Measurements from ENCODE around the gene THSD4. TPM values are rescaled to one million over a fixed set of nuclear protein-coding genes. Genes with fewer than 3 reads are reported as not detected.
"Not testable (repeated sequence)": the region's sequence is repeated elsewhere in the genome, so short reads cannot be mapped to it uniquely, and the experiment has no call there.

The THSD4 gene
- total RNA-seq, 4 donors from 2014 or later = 16.6 to 25.3 (median 24.1) TPM

- 56% methylated on average over 15 of the region's 15 CpGs for WGBS
- H3K27ac ChIP-seq = no peak overlapping the region
- H3K9me3 ChIP-seq = no peaks in the 10 kb centered on the region
These were observed 545.2 kb downstream of the THSD4 start for GRCh38 chr15:71660501-71660900.

GRCh38 chr15:71662306-71662705 is 547.0 kb downstream of the THSD4 start:
- Histone ChIP-seq H3K27ac (no peak overlapping the region), H3K9me3 (no peaks in the 10 kb centered on the region), H3K4me3 (no peak overlapping the region), H3K27me3 (no peaks in the 10 kb centered on the region), H3K36me3 (no peaks in the 10 kb centered on the region), H3K4me1 (peaks cover 6% of the 10 kb centered on the region)
- 52% methylated on average over 1 of the region's 1 CpG for WGBS
- TF ChIP-seq POLR2AphosphoS5 (IDR thresholded peaks at IDR 0.05) (no peak), EP300 (IDR thresholded peaks at IDR 0.05) (no peak), CTCF (IDR thresholded peaks at IDR 0.05) (no peak), POLR2A (IDR thresholded peaks at IDR 0.05) (no peak)
- DNase-seq (ENCODE audit: low spot score in 2 of 2) = no peak

More at GRCh38 chr15:71660501-71660900, 545.2 kb downstream of the THSD4 start:
- DNase-seq (ENCODE audit: low spot score in 2 of 2) = no peak
- Histone ChIP-seq H3K4me1 (peaks cover 6% of the 10 kb centered on the region), H3K27me3 (no peaks in the 10 kb centered on the region), H3K36me3 (no peaks in the 10 kb centered on the region), H3K4me3 (no peak overlapping the region)
- no peak for TF ChIP-seq EP300 (IDR thresholded peaks at IDR 0.05)
- TF ChIP-seq POLR2A (IDR thresholded peaks at IDR 0.05) = no peak
- no peak for TF ChIP-seq CTCF (IDR thresholded peaks at IDR 0.05)
- TF ChIP-seq POLR2AphosphoS5 (IDR thresholded peaks at IDR 0.05) = no peak

GRCh38 chr15:71664622-71665021 is 549.4 kb downstream of the THSD4 start:
- no peaks in the 10 kb centered on the region for H3K9me3 ChIP-seq
- DNase-seq (ENCODE audit: low spot score in 2 of 2) = no peak
- no peaks in the 10 kb centered on the region for H3K27me3 ChIP-seq
- TF ChIP-seq EP300 (IDR thresholded peaks at IDR 0.05) (no peak), POLR2AphosphoS5 (IDR thresholded peaks at IDR 0.05) (no peak)
- H3K4me1 ChIP-seq = peaks cover 6% of the 10 kb centered on the region
- WGBS = 90% methylated on average over 1 of the region's 1 CpG
- no peaks in the 10 kb centered on the region for H3K36me3 ChIP-seq
- H3K4me3 ChIP-seq = no peak overlapping the region
- H3K27ac ChIP-seq = no peak overlapping the region

GRCh38 chr15:71666763-71667620 is 551.7 kb downstream of the THSD4 start:
- H3K9me3 ChIP-seq = no peaks in the 10 kb centered on the region
- H3K4me1 ChIP-seq = no peaks in the 10 kb centered on the region
- no peak overlapping the region for H3K27ac ChIP-seq
- H3K4me3 ChIP-seq = no peak overlapping the region
- H3K27me3 ChIP-seq = no peaks in the 10 kb centered on the region
- no peak for TF ChIP-seq CTCF (IDR thresholded peaks at IDR 0.05)
- TF ChIP-seq POLR2AphosphoS5 (IDR thresholded peaks at IDR 0.05) = no peak
- TF ChIP-seq POLR2A (IDR thresholded peaks at IDR 0.05) = no peak
- no peak for TF ChIP-seq EP300 (IDR thresholded peaks at IDR 0.05)
- DNase-seq (ENCODE audit: low spot score in 2 of 2) = no peak
- no peaks in the 10 kb centered on the region for H3K36me3 ChIP-seq

- 42% methylated on average over 4 of the region's 4 CpGs for WGBS
- no peaks in the 10 kb centered on the region for H3K9me3 ChIP-seq
- H3K36me3 ChIP-seq = no peaks in the 10 kb centered on the region
- DNase-seq (ENCODE audit: low spot score in 2 of 2) = no peak
- no peak for TF ChIP-seq POLR2A (IDR thresholded peaks at IDR 0.05)
- TF ChIP-seq POLR2AphosphoS5 (IDR thresholded peaks at IDR 0.05) = no peak
- TF ChIP-seq EP300 (IDR thresholded peaks at IDR 0.05) = no peak
- TF ChIP-seq CTCF (IDR thresholded peaks at IDR 0.05) = no peak
- no peaks in the 10 kb centered on the region for H3K27me3 ChIP-seq
- H3K27ac ChIP-seq = no peak overlapping the region
- H3K4me3 ChIP-seq = no peak overlapping the region
- H3K4me1 ChIP-seq = no peaks in the 10 kb centered on the region
These were observed 554.4 kb downstream of the THSD4 start for GRCh38 chr15:71669688-71670087.

GRCh38 chr15:71670222-71670621 is 555.0 kb downstream of the THSD4 start:
- not testable (repeated sequence) for H3K36me3 ChIP-seq; H3K27ac ChIP-seq; DNase-seq (ENCODE audit: low spot score in 2 of 2); H3K27me3 ChIP-seq; H3K9me3 ChIP-seq; H3K4me1 ChIP-seq; H3K4me3 ChIP-seq
- WGBS = 95% methylated on average over 3 of the region's 3 CpGs

All from suprapubic skin (tissue), 4 donors.